K562 (cell line): ENCODE results near the gene LRRC3C. TPM values are rescaled to one million over a fixed set of nuclear protein-coding genes. Genes with fewer than 3 reads are reported as not detected.

Experiments used
- BRF1 ChIP-seq: IDR thresholded peaks from 3 replicates; pipeline ENCODE4 v1.6.1; 2011; ENCODE audit warnings: borderline replicate concordance, mild to moderate bottlenecking; ENCODE audit not compliant: insufficient read length; ENCODE audit errors: extremely low read depth
- CCNT2 ChIP-seq: IDR thresholded peaks from 2 replicates; pipeline ENCODE4 v1.6.1; 2011; ENCODE audit warnings: borderline replicate concordance, low read depth, mild to moderate bottlenecking, moderate library complexity, mixed read lengths, low read length; ENCODE audit not compliant: insufficient read length; ENCODE audit errors: extremely low read depth
- EP400 ChIP-seq: fragments of 450-650 bp; IDR thresholded peaks from 2 replicates; pipeline ENCODE4 v1.6.1; 2017; ENCODE audit warnings: antibody characterized with exemption, mild to moderate bottlenecking, moderate library complexity
- ESRRA ChIP-seq: fragments of 450-650 bp; IDR thresholded peaks from 2 replicates; pipeline ENCODE4 v1.6.1; 2014; ENCODE audit warnings: low read depth, mild to moderate bottlenecking, moderate library complexity, borderline replicate concordance
- ESRRB ChIP-seq: fragments of 250-450 bp; sonication (Bioruptor Pico); IDR thresholded peaks from 2 replicates; pipeline ENCODE4 v1.5.0; 2020; ENCODE audit warnings: mild to moderate bottlenecking, moderate library complexity, borderline replicate concordance
- FOXA3 ChIP-seq, 2 experiments: fragments of 450-650 bp in 1 of 2; sonication (generic) in 1 of 2; formaldehyde crosslinking; IDR thresholded peaks in 1 of 2; conservative IDR thresholded peaks in 1 of 2; 2 replicates each; pipeline versions ENCODE4 v1.4.0 to v1.8.0; 2020 to 2022; ENCODE audit warnings: mild to moderate bottlenecking in 2 of 2, missing genetic modification reagents in 1 of 2
- JUND ChIP-seq, 2 experiments: IDR thresholded peaks; 2 replicates in 1 of 2; 3 replicates in 1 of 2; pipeline ENCODE4 v1.6.1; 2011; ENCODE audit warnings: borderline replicate concordance in 2 of 2, low read depth in 2 of 2, low read length in 2 of 2, improper control_type of control experiment in 1 of 2, missing biosample characterization in 1 of 2, missing genetic modification characterization in 1 of 2, missing genetic modification reagents in 1 of 2
- LARP7 ChIP-seq: fragments of 450-650 bp; IDR thresholded peaks from 2 replicates; pipeline ENCODE4 v1.6.1; 2016
- MED1 ChIP-seq: sonication (generic); formaldehyde crosslinking; IDR thresholded peaks from 2 replicates; pipeline ENCODE4 v1.8.1; 2023; ENCODE audit warnings: missing genetic modification reagents, borderline replicate concordance
- MTA1 ChIP-seq: fragments of 450-650 bp; IDR thresholded peaks from 2 replicates; pipeline ENCODE4 v1.6.1; 2017; ENCODE audit warnings: borderline replicate concordance
- PTRF ChIP-seq: fragments of 450-650 bp; IDR thresholded peaks from 2 replicates; pipeline ENCODE4 v1.6.1; 2016; ENCODE audit warnings: mild to moderate bottlenecking, missing genetic modification characterization, missing compliant biosample characterization
- RBM15 ChIP-seq: fragments of 200-400 bp; formaldehyde crosslinking; IDR thresholded peaks from 2 replicates; pipeline ENCODE4 v1.6.1; 2018; ENCODE audit warnings: mild to moderate bottlenecking, low read length, moderate library complexity; ENCODE audit not compliant: insufficient read depth
- SMARCA5 ChIP-seq: fragments of 450-650 bp; IDR thresholded peaks from 2 replicates; pipeline ENCODE4 v1.6.1; 2016
- ZBTB8A ChIP-seq: fragments of 450-650 bp; IDR thresholded peaks from 2 replicates; pipeline ENCODE4 v1.6.1; 2018; ENCODE audit warnings: mild to moderate bottlenecking, moderate library complexity; ENCODE audit not compliant: partially characterized antibody
- ZNF197 ChIP-seq: fragments of 200-800 bp; sonication (Bioruptor generic); IDR thresholded peaks from 2 replicates; pipeline ENCODE4 v1.6.1; 2016; ENCODE audit warnings: low read depth, missing genetic modification characterization, missing compliant biosample characterization
- ZNF3 ChIP-seq: fragments of 250-450 bp; sonication (Bioruptor Pico); IDR thresholded peaks from 2 replicates; pipeline ENCODE4 v1.5.0; 2021; ENCODE audit warnings: mild to moderate bottlenecking, moderate library complexity
- ZNF696 ChIP-seq: fragments of 250-450 bp; sonication (Bioruptor Pico); conservative IDR thresholded peaks from 2 replicates; pipeline ENCODE4 v1.4.0; 2020; ENCODE audit warnings: mild to moderate bottlenecking, moderate library complexity
- ZNF76 ChIP-seq: fragments of 250-450 bp; sonication (Bioruptor Pico); IDR thresholded peaks from 2 replicates; pipeline ENCODE4 v1.4.0; 2020; ENCODE audit warnings: mild to moderate bottlenecking, moderate library complexity, borderline replicate concordance
- polyA plus RNA-seq, 8 experiments: library from polyadenylated mRNA; depleted of rRNA in 4 of 8; stranded (reverse) in 5 of 8; unstranded in 3 of 8; fragments of >200 nt; fragmentation: Nextera tagmentation in 2 of 8; fragmentation: Illumina TruSeq in 1 of 8; extraction: Ambion mirVana in 2 of 8; extraction: Trizol in 1 of 8; gene quantifications; 2 replicates each; pipeline versions ENCODE4 v1.2.1 to v1.2.3, GENCODE V29; 2011 to 2014; ENCODE audit warnings: inconsistent platforms in 1 of 8, missing spikeins in 1 of 8
- total RNA-seq, 7 experiments: library from RNA; depleted of rRNA in 6 of 7; stranded (reverse); fragments of >200 nt in 6 of 7; fragmentation: Illumina TruSeq in 2 of 7; extraction: Trizol in 2 of 7; gene quantifications; 2 replicates each; pipeline versions ENCODE4 v1.2.1 to v1.2.3, GENCODE V29; 2011 to 2021; ENCODE audit warnings: low replicate concordance in 1 of 7
- TF ChIP-seq, protein P1 (sequence below): sonication (generic); formaldehyde crosslinking; IDR thresholded peaks from 2 replicates; pipeline ENCODE4 v1.8.0; 2022; ENCODE audit warnings: missing genetic modification reagents, mild to moderate bottlenecking, borderline replicate concordance
- TF ChIP-seq, protein P2 (sequence below): fragments of 450-650 bp; IDR thresholded peaks from 2 replicates; pipeline ENCODE4 v1.6.1; 2017; ENCODE audit warnings: mild to moderate bottlenecking, moderate library complexity
- TF ChIP-seq, protein P3 (sequence below): sonication (generic); formaldehyde crosslinking; IDR thresholded peaks from 2 replicates; pipeline ENCODE4 v1.4.0; 2020; ENCODE audit warnings: mild to moderate bottlenecking, missing genetic modification reagents

Gene LRRC3C
- total and polyA plus RNA-seq, 9 of the 15 experiments (the other 6 are each of a cell fraction or from before 2014, with no cell fraction given) = not detected

DNA sequence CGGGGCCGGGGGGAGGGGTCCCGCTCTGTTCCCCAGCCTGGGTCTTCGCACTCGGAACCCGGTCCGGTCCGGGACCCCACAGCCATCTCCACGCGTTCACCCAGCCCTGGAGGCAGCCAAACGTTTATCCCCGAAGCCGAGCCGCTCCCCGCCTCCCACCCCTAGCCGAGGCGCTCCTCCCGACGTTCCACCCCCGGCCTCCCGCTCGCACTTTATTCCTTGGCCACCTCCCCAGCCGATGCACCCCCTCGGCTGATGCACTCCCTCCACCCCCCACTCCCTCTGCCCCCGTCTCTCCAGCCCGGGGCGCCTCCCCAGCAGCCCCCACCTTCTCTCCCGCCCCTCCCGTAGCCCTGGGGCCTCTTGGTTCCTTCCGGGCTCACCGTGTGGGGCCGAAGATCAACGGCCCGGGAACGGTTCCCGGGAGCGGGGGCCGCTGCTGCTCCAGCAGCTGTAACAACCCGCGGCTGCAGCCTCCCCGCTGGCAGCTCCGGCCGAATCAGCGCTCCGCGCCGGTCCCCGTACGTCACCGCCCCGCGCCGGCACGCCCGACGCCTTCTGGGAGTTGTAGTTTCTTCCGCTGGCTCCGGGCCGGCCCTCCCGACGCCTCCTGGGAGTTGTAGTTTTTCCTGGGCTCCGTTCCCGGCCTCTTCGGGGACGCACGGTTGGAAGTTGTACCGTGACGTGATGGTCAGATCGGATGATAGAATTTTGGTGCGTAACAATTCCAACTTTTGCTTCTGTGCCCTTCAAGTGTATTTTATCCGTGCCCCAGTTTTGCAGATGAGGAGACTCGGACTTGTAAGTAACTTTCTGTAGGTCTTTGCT lies at the start of gene LRRC3C, which contains the start of gene ORMDL3 (continued):
- TF ChIP-seq FOXA3 (CRISPR knock-in tag; conservative IDR thresholded peaks at IDR 0.05 in 1 of 2, IDR thresholded peaks at IDR 0.05 in 1 of 2) (no peak), CCNT2 (peak; percentile 73), BRF1 (no peak), LARP7 (no peak), ZNF197 (CRISPR knock-in tag) (peak; percentile 93), MED1 (no peak), PTRF (tag) (no peak), ZNF3 (CRISPR knock-in tag) (no peak), ESRRA (no peak; the same call in 1 of the 2 replicates), JUND (IDR thresholded peaks at IDR 0.05; ENCODE audit: borderline replicate concordance, low read depth, low read length) (peak; percentile 66; the same call in 1 of the 2 replicates), JUND (tag; IDR thresholded peaks at IDR 0.05; ENCODE audit: borderline replicate concordance, low read depth, low read length) (peak; percentile 26; the same call in 1 of the 3 replicates), SMARCA5 (no peak), EP400 (0 out of 2 replicates have a peak, but pooled peaks have one; percentile 26), MTA1 (peak; percentile 99), ZBTB8A (no peak), RBM15 (no peak), ZNF696 (no peak), ZNF76 (CRISPR knock-in tag) (no peak), ESRRB (CRISPR knock-in tag) (no peak)
- TF ChIP-seq, protein P1, sequence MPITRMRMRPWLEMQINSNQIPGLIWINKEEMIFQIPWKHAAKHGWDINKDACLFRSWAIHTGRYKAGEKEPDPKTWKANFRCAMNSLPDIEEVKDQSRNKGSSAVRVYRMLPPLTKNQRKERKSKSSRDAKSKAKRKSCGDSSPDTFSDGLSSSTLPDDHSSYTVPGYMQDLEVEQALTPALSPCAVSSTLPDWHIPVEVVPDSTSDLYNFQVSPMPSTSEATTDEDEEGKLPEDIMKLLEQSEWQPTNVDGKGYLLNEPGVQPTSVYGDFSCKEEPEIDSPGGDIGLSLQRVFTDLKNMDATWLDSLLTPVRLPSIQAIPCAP (CRISPR knock-in tag) = no peak
- TF ChIP-seq, protein P2, sequence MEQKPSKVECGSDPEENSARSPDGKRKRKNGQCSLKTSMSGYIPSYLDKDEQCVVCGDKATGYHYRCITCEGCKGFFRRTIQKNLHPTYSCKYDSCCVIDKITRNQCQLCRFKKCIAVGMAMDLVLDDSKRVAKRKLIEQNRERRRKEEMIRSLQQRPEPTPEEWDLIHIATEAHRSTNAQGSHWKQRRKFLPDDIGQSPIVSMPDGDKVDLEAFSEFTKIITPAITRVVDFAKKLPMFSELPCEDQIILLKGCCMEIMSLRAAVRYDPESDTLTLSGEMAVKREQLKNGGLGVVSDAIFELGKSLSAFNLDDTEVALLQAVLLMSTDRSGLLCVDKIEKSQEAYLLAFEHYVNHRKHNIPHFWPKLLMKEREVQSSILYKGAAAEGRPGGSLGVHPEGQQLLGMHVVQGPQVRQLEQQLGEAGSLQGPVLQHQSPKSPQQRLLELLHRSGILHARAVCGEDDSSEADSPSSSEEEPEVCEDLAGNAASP = no peak
- TF ChIP-seq, protein P3, sequence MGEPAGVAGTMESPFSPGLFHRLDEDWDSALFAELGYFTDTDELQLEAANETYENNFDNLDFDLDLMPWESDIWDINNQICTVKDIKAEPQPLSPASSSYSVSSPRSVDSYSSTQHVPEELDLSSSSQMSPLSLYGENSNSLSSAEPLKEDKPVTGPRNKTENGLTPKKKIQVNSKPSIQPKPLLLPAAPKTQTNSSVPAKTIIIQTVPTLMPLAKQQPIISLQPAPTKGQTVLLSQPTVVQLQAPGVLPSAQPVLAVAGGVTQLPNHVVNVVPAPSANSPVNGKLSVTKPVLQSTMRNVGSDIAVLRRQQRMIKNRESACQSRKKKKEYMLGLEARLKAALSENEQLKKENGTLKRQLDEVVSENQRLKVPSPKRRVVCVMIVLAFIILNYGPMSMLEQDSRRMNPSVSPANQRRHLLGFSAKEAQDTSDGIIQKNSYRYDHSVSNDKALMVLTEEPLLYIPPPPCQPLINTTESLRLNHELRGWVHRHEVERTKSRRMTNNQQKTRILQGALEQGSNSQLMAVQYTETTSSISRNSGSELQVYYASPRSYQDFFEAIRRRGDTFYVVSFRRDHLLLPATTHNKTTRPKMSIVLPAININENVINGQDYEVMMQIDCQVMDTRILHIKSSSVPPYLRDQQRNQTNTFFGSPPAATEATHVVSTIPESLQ (CRISPR knock-in tag) = no peak
